ENCODE data around the gene PHRF1.

The PHRF1 gene

DNA sequence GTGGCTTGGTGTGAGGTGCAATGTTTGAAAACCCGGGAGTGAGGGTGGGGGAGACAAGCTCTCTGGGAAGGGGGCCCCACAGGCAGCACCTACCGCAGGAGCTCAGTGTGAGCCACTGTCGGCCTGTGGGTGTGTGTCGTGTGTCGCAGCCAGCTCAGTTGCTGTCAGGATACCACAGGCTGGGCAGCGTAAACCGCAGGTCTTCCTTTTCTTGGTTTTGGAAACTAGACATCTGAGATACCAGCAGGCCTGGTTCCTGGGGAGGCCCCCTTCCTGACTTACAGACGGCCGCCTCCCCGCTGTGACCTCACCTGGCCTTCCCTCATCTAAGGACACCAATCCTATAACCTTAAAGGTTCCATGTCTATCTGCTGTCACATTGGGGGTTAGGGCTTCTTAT lies 20.1 kb downstream of the PHRF1 start:
- H3K36me3 ChIP-seq (ENCODE audit: insufficient read depth, low read length), result peaks cover 80% of the 10 kb centered on the region

GRCh38 chr11:597166-597725 lies 21.0 kb downstream of the PHRF1 start:
- H3K36me3 ChIP-seq (ENCODE audit: insufficient read depth, low read length), result peaks cover 83% of the 10 kb centered on the region
- H3K9me3 ChIP-seq (ENCODE audit: low read length), result no peaks in the 10 kb centered on the region
- no peak overlapping the region for H2AFZ ChIP-seq (ENCODE audit: low read depth, low read length)
- no peaks in the 10 kb centered on the region for H3K4me1 ChIP-seq (ENCODE audit: insufficient read depth, low read length)
- no peak overlapping the region for H3K4me3 ChIP-seq (ENCODE audit: low read length)
- no peaks in the 10 kb centered on the region for H3K27me3 ChIP-seq (ENCODE audit: insufficient read depth, low read length)

More for the DNA sequence above, 20.1 kb downstream of the PHRF1 start:
- no peak overlapping the region for H2AFZ ChIP-seq (ENCODE audit: low read depth, low read length)
- no peaks in the 10 kb centered on the region for H3K27me3 ChIP-seq (ENCODE audit: insufficient read depth, low read length)
- H3K9me3 ChIP-seq (ENCODE audit: low read length), result no peaks in the 10 kb centered on the region
- no peak overlapping the region for H3K4me3 ChIP-seq (ENCODE audit: low read length)
- no peaks in the 10 kb centered on the region for H3K4me1 ChIP-seq (ENCODE audit: insufficient read depth, low read length)

DNA sequence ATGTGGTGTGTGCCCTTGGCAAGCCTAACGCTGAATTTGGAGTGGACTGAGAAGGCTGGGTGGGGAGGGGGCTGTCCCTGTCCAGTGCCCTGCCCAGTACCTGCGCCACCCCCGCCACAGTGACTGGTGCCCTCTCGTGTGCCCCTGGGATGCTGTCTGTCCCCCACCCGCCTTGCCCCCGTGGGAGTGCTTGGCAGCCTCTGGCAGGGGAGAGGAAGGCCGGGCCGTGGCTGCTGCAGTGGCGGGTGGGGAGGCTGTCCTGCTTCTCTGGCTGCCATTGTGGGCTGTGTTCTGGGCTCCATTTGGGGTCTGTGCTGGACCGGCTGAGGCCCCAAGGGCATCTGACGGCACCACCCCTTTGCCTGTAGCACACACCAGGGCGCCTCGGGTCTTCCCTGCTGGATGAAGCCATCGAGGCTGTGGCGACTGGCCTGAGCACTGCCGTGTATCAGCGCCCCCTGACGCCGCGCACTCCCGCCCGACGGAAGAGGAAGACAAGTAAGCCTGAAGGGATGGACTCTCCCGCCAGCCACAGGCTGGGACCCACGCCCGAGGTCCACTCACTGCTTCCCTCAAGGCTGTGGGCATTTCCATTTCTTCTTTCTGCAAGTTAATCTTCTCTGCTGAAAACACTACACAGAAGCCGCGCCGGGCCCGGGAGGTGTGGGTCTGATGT lies 21.9 kb downstream of the PHRF1 start:
- H2AFZ ChIP-seq (ENCODE audit: low read depth, low read length), result no peak overlapping the region
- H3K27me3 ChIP-seq (ENCODE audit: insufficient read depth, low read length), result no peaks in the 10 kb centered on the region
- H3K4me3 ChIP-seq (ENCODE audit: low read length), result no peak overlapping the region
- no peaks in the 10 kb centered on the region for H3K9me3 ChIP-seq (ENCODE audit: low read length)
- H3K4me1 ChIP-seq (ENCODE audit: insufficient read depth, low read length), result no peaks in the 10 kb centered on the region
- H3K36me3 ChIP-seq (ENCODE audit: insufficient read depth, low read length), result peaks cover 82% of the 10 kb centered on the region

DNA sequence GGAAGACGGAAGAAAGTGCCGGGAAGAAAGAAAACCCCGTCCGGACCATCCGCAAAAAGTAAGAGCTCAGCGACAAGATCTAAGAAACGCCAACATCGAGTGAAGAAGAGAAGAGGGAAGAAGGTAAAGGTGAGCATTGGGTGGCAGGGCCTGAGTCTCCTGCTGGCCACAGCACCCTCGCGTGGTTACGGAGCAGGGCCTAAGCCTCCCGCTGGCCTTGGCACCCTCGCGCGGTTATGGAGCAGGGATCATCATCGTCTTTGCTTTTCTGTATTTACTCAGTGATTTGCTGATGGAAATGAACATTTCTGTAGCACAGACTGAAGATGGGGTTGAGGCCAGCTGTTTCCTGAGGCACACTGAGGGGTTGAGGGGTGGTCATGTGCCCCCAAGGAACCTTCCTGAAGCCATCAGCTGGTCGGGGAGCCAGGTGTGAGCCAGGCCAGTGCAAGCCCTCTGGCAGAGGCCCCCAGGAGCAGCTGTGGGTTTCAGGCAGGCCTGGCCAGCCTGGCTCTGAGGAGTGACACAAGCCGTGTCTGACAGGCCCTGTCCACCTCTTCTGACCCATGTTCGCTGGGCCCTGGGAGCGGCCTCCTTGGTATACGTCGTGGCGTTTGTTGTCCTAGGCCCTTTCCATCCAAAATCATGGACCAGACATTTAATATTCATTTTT lies 25.4 kb downstream of the PHRF1 start:
- H3K36me3 ChIP-seq (ENCODE audit: insufficient read depth, low read length), result peaks cover 84% of the 10 kb centered on the region
- no peak overlapping the region for H3K4me3 ChIP-seq (ENCODE audit: low read length)
- H3K27me3 ChIP-seq (ENCODE audit: insufficient read depth, low read length), result no peaks in the 10 kb centered on the region
- H2AFZ ChIP-seq (ENCODE audit: low read depth, low read length), result no peak overlapping the region
- H3K4me1 ChIP-seq (ENCODE audit: insufficient read depth, low read length), result no peaks in the 10 kb centered on the region
- H3K9me3 ChIP-seq (ENCODE audit: low read length), result no peaks in the 10 kb centered on the region

DNA sequence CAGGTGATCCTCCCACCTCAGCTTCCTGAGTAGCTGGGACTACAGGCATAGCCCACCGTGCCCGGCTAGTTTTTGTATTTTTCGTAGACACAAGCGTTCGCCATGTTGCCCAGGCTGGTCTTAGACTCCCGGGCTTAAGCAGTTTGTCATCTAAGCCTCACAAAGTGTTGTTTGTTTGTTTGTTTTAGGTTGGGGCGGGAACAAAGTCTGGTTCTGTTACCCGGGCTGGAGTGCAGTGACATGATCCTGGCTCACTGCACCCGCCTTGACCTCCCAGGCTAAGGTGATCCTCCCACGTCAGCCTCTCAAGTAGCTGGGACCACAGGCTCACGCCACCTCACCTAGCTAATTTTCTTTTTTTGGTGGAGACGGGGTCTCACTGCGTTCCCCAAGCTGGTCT lies 26.9 kb downstream of the PHRF1 start:
- Histone ChIP-seq H3K36me3 (ENCODE audit: insufficient read depth, low read length) (peaks cover 87% of the 10 kb centered on the region), H3K27me3 (ENCODE audit: insufficient read depth, low read length) (no peaks in the 10 kb centered on the region), H3K9me3 (ENCODE audit: low read length) (no peaks in the 10 kb centered on the region), H3K4me1 (ENCODE audit: insufficient read depth, low read length) (no peaks in the 10 kb centered on the region), H3K4me3 (ENCODE audit: low read length) (no peak overlapping the region), H2AFZ (ENCODE audit: low read depth, low read length) (no peak overlapping the region)

GRCh38 chr11:605286-606129 lies 29.2 kb downstream of the PHRF1 start:
- H2AFZ ChIP-seq (ENCODE audit: low read depth, low read length), result no peak overlapping the region
- no peaks in the 10 kb centered on the region for H3K4me1 ChIP-seq (ENCODE audit: insufficient read depth, low read length)
- peaks cover 92% of the 10 kb centered on the region for H3K36me3 ChIP-seq (ENCODE audit: insufficient read depth, low read length)
- no peak overlapping the region for H3K4me3 ChIP-seq (ENCODE audit: low read length)
- no peaks in the 10 kb centered on the region for H3K27me3 ChIP-seq (ENCODE audit: insufficient read depth, low read length)
- H3K9me3 ChIP-seq (ENCODE audit: low read length), result no peaks in the 10 kb centered on the region

DNA sequence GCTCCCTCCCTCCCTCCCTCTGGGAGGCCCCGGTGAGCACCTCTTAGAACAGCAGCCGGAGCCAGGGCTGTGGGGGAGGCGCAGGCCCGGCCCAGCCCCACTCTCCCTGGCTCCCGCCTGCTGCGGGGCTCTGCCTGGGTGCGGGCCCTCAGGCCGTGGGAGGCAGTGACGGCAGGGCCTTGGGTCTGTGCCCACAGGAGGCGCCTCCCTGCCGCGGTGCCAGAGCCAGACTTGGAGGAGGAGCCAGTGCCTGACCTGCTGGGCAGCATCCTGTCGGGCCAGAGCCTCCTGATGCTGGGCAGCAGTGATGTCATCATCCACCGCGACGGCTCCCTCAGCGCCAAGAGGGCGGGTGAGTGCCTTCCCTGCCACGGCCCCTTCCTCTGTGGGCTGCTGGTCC lies 30.0 kb downstream of the PHRF1 start:
- Histone ChIP-seq H3K4me1 (ENCODE audit: insufficient read depth, low read length) (no peaks in the 10 kb centered on the region), H3K9me3 (ENCODE audit: low read length) (no peaks in the 10 kb centered on the region), H2AFZ (ENCODE audit: low read depth, low read length) (no peak overlapping the region), H3K27me3 (ENCODE audit: insufficient read depth, low read length) (no peaks in the 10 kb centered on the region), H3K4me3 (ENCODE audit: low read length) (no peak overlapping the region), H3K36me3 (ENCODE audit: insufficient read depth, low read length) (peaks cover 95% of the 10 kb centered on the region)

- H3K4me1 ChIP-seq (ENCODE audit: insufficient read depth, low read length), result no peaks in the 10 kb centered on the region
- H3K9me3 ChIP-seq (ENCODE audit: low read length), result no peaks in the 10 kb centered on the region
- H2AFZ ChIP-seq (ENCODE audit: low read depth, low read length), result no peak overlapping the region
- no peaks in the 10 kb centered on the region for H3K27me3 ChIP-seq (ENCODE audit: insufficient read depth, low read length)
- no peak overlapping the region for H3K4me3 ChIP-seq (ENCODE audit: low read length)
- peaks cover 95% of the 10 kb centered on the region for H3K36me3 ChIP-seq (ENCODE audit: insufficient read depth, low read length)
Measured at GRCh38 chr11:607020-607780, 30.9 kb downstream of the PHRF1 start.

DNA sequence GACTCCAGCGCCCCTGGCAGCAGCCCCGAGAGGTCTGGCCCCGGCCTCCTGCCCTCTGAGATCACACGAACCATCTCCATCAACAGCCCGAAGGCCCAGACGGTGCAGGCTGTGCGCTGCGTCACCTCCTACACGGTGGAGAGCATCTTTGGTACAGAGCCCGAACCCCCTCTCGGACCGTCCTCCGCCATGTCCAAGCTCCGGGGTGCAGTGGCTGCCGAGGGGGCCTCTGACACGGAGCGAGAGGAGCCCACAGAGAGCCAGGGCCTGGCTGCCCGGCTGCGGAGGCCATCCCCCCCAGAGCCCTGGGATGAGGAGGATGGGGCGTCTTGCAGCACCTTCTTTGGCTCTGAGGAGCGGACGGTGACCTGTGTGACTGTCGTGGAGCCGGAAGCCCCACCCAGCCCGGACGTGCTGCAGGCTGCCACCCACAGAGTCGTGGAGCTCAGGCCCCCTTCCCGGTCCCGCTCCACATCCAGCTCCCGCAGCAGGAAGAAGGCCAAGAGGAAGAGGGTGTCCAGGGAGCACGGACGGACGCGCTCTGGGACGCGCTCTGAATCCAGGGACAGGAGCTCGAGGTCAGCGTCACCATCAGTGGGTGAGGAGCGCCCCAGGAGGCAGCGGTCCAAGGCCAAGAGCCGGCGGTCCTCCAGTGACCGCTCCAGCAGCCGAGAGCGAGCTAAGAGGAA lies 31.8 kb downstream of the PHRF1 start:
- H3K4me1 ChIP-seq (ENCODE audit: insufficient read depth, low read length), result no peaks in the 10 kb centered on the region
- H3K36me3 ChIP-seq (ENCODE audit: insufficient read depth, low read length), result peaks cover 96% of the 10 kb centered on the region
- H3K27me3 ChIP-seq (ENCODE audit: insufficient read depth, low read length), result no peaks in the 10 kb centered on the region
- no peaks in the 10 kb centered on the region for H3K9me3 ChIP-seq (ENCODE audit: low read length)
- H2AFZ ChIP-seq (ENCODE audit: low read depth, low read length), result no peak overlapping the region
- H3K4me3 ChIP-seq (ENCODE audit: low read length), result no peak overlapping the region

DNA sequence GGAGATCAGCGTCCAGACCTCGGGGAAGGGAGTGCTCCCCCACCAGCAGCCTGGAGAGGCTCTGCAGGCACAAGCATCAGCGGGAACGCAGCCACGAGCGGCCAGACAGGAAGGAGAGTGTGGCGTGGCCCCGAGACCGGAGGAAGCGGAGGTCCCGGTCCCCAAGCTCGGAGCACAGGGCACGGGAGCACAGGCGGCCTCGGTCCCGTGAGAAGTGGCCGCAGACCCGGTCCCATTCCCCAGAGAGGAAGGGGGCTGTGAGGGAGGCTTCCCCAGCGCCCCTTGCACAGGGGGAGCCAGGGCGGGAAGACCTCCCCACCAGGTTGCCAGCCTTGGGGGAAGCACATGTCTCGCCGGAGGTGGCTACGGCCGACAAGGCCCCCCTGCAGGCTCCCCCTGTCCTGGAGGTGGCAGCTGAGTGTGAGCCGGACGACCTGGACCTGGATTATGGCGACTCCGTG lies 32.6 kb downstream of the PHRF1 start:
- Histone ChIP-seq H3K4me1 (ENCODE audit: insufficient read depth, low read length) (peaks cover 2% of the 10 kb centered on the region), H3K9me3 (ENCODE audit: low read length) (no peaks in the 10 kb centered on the region), H3K4me3 (ENCODE audit: low read length) (no peak overlapping the region), H3K36me3 (ENCODE audit: insufficient read depth, low read length) (peaks cover 94% of the 10 kb centered on the region), H2AFZ (ENCODE audit: low read depth, low read length) (no peak overlapping the region), H3K27me3 (ENCODE audit: insufficient read depth, low read length) (no peaks in the 10 kb centered on the region)

GRCh38 chr11:609341-609811 lies 33.1 kb downstream of the PHRF1 start:
- Histone ChIP-seq H3K36me3 (ENCODE audit: insufficient read depth, low read length) (peaks cover 88% of the 10 kb centered on the region), H3K4me3 (ENCODE audit: low read length) (no peak overlapping the region), H3K27me3 (ENCODE audit: insufficient read depth, low read length) (no peaks in the 10 kb centered on the region), H2AFZ (ENCODE audit: low read depth, low read length) (no peak overlapping the region), H3K4me1 (ENCODE audit: insufficient read depth, low read length) (peaks cover 2% of the 10 kb centered on the region), H3K9me3 (ENCODE audit: low read length) (no peaks in the 10 kb centered on the region)

All from neuron (in vitro differentiated cells).